ENCODE results near the gene ACADM. TPM values are rescaled to one million over a fixed set of nuclear protein-coding genes. Genes with fewer than 3 reads are reported as not detected.

Gene ACADM
- total RNA-seq, 6 experiments from 2014 or later, result 71.9 to 168 (median 124) TPM

DNA sequence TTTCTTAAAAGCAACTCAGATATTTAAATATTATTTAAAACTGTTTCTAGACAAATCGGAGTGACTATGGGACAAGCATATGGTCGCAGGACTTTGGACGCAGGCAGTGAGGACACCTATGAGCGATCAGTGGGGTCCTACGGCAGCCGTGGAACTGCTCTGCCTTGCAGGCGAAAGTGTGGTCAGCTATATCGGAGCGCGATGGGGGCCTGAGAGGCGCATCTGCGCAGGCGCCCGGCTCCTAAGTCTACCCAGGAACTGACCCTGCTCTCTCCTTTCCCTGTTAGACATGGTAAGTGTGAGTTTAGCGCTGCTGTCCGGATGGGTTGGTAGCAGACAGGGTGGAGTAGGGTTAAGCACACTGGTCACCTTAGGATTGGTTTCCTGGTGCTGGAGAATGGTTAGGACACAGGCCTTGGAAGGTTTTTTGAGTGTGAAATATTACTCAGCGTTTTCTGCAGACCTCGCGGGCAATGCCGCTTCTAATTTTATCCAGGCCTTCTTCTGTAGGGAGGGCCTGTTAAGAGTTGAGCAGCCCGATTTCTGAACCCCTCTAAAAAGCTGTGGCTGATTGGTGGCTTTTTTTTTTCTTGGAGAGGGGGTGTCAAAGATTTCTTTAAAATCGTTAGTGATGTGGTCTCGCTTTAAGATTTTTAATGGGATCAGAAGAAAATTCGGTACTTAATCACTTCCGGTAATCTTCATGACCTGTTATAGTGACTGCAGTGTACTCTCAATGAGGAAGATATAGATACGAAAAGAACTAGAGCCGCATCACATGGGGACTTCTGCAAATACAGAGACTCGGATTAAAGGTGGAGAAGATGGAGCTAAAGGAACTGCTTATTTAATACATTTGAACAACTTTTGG lies 61.7 kb downstream of the ACADM start, which contains the start of gene RABGGTB:
Gene RABGGTB, plus strand, starts transcription at position 274 of the 871 bp plus-strand sequence. Its CDS starts 16 bp downstream, at position 290.
- ATAC-seq (peak; percentile 98 to 99 (median 99)), DNase-seq (peak; percentile 95 to 96 (median 96))
- WGBS (ENCODE audit: insufficient coverage, low coverage, low lambda C conversion rate, missing lambda C conversion rate), result 0% methylated on average over 26 of the region's 28 CpGs
- Histone ChIP-seq H3K9me3 (no peaks in the 10 kb centered on the region), H3K36me3 (peaks cover 0 to 15% (median 5%) of the 10 kb centered on the region in 4 donors), H3K27me3 (no peaks in the 10 kb centered on the region), H3K27ac (peak within 1 kb of the TSS; percentile 71 to 85 (median 73)), H3K4me3 (peak within 1 kb of the TSS; percentile 61 to 81 (median 64)), H3K4me1 (peaks cover 0 to 41% (median 18%) of the 10 kb centered on the region in 4 donors)
- intact Hi-C loops (cut with DNase I), result loop anchor here in 1 of 2 donors (10.0 kb wide), 1 partner anchor 61 kb away; the partner anchor contains the start of gene ACADM
- peak; percentile 86 for TF ChIP-seq POLR2A (IDR thresholded peaks at IDR 0.05)
- TF ChIP-seq, protein P1, sequence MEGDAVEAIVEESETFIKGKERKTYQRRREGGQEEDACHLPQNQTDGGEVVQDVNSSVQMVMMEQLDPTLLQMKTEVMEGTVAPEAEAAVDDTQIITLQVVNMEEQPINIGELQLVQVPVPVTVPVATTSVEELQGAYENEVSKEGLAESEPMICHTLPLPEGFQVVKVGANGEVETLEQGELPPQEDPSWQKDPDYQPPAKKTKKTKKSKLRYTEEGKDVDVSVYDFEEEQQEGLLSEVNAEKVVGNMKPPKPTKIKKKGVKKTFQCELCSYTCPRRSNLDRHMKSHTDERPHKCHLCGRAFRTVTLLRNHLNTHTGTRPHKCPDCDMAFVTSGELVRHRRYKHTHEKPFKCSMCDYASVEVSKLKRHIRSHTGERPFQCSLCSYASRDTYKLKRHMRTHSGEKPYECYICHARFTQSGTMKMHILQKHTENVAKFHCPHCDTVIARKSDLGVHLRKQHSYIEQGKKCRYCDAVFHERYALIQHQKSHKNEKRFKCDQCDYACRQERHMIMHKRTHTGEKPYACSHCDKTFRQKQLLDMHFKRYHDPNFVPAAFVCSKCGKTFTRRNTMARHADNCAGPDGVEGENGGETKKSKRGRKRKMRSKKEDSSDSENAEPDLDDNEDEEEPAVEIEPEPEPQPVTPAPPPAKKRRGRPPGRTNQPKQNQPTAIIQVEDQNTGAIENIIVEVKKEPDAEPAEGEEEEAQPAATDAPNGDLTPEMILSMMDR (IDR thresholded peaks at IDR 0.05), result no peak

DNA sequence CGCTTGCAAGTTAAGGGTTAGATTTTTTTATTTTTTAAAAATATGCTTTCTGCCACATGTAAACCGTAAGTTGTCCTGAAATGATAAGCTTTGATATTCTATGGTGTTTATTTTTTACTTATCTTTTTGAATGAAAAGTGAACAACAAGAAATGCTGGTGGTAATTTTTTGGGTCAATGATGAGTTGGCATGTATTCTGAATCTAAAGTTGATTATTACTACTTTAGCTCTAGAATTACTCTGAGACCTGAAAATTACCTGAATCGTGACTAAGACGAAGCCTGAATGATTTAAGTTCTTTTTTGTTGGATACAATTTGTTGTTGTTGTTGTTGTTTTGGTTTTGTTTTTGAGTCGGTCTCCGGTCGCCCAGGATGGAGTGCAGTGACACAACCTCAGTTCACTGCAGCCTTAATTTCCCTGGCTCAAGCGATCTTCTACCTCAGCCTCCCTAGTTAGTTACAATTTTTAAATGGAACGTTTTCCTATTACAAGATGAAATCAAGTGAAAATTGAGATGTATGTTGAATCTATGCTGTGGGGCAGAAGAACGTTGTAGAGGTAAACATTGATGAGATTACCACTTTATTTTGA lies 62.5 kb downstream of the ACADM start:
- peak overlapping the region; percentile 65 to 73 (median 71) for H3K27ac ChIP-seq
- no peak for ATAC-seq
- peak overlapping the region; percentile 61 to 81 (median 64) for H3K4me3 ChIP-seq
- peaks cover 0 to 22% (median 10%) of the 10 kb centered on the region in 4 donors for H3K36me3 ChIP-seq
- no peaks in the 10 kb centered on the region for H3K27me3 ChIP-seq
- TF ChIP-seq, protein P1 (IDR thresholded peaks at IDR 0.05), result no peak
- TF ChIP-seq POLR2A (IDR thresholded peaks at IDR 0.05), result no peak
- 2% methylated on average over 10 of the region's 10 CpGs for WGBS (ENCODE audit: insufficient coverage, low coverage, low lambda C conversion rate, missing lambda C conversion rate)
- peaks cover 0 to 41% (median 18%) of the 10 kb centered on the region in 4 donors for H3K4me1 ChIP-seq
- intact Hi-C loops (cut with DNase I), result loop anchor here in 1 of 2 donors (10.0 kb wide), 1 partner anchor 62 kb away; the partner anchor contains the start of gene ACADM
- H3K9me3 ChIP-seq, result no peaks in the 10 kb centered on the region
- no peak for DNase-seq

DNA sequence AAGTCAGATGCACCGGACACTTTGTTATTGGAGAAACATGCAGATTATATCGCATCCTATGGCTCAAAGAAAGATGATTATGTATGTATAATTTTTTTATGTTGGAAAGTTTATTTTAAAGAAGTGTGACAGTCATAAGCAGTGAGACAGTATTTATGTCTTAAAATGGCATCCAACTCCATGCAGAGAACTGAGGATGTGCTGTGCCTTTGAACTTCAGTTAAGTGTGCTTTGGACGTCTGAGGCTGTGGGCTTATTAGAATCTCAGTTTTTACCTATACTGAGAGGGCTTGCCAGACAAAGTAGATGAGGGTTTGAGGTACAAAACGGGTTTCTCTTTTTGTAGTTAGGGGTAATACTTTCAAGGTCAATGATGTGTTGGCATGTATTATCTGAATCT lies 63.0 kb downstream of the ACADM start:
- no peaks in the 10 kb centered on the region for H3K27me3 ChIP-seq
- DNase-seq, result no peak
- H3K27ac ChIP-seq, result peak overlapping the region in 1 of 3 donors; percentile 39
- TF ChIP-seq POLR2A (IDR thresholded peaks at IDR 0.05), result no peak
- TF ChIP-seq, protein P1 (IDR thresholded peaks at IDR 0.05), result no peak
- 14% methylated on average over 4 of the region's 4 CpGs for WGBS (ENCODE audit: insufficient coverage, low coverage, low lambda C conversion rate, missing lambda C conversion rate)
- peak overlapping the region; percentile 61 to 81 (median 64) for H3K4me3 ChIP-seq
- intact Hi-C loops (cut with DNase I), result loop anchor here in 1 of 2 donors (10.0 kb wide), 1 partner anchor 63 kb away; the partner anchor contains the start of gene ACADM
- no peaks in the 10 kb centered on the region for H3K9me3 ChIP-seq
- no peak for ATAC-seq
- H3K4me1 ChIP-seq, result peaks cover 0 to 41% (median 18%) of the 10 kb centered on the region in 4 donors
- H3K36me3 ChIP-seq, result peaks cover 0 to 28% (median 16%) of the 10 kb centered on the region in 4 donors

DNA sequence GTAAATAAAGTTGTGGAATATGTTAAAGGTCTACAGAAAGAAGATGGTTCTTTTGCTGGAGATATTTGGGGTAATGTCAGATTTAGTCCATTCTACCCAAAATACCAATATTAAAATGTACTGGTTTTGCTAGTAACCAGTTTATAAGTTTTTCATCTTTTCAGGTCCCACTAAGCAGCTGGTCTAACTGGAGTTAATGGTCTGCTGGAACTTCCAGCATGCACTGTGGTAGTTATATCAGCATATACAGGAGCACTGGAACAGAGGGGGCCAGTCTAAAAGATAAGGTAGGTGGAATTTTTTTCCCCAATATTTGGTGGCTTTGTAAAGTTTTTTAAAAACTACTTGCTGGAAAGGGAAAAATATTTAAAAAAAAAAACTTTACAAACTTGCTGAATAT lies 65.5 kb downstream of the ACADM start:
- Histone ChIP-seq H3K4me1 (peaks cover 0 to 41% (median 17%) of the 10 kb centered on the region in 4 donors), H3K36me3 (peaks cover 0 to 52% (median 31%) of the 10 kb centered on the region in 4 donors), H3K4me3 (no peak overlapping the region), H3K27ac (no peak overlapping the region), H3K27me3 (no peaks in the 10 kb centered on the region), H3K9me3 (no peaks in the 10 kb centered on the region)
- TF ChIP-seq POLR2A (IDR thresholded peaks at IDR 0.05), result no peak
- TF ChIP-seq, protein P1 (IDR thresholded peaks at IDR 0.05), result no peak
- intact Hi-C loops (cut with DNase I), result loop anchor here in 1 of 2 donors (10.0 kb wide), 1 partner anchor 65 kb away; the partner anchor contains the start of gene ACADM
- ATAC-seq, result no peak
- no peak for DNase-seq

Measured in right lobe of liver (tissue), 6 donors.